Measurements from ENCODE around the gene MVP.

MVP gene

GRCh38 chr16:29804455-29805231 is 15.6 kb upstream of the MVP start:
- peak; percentile 38 to 45 (median 45) for DNase-seq

- DNase-seq, result peak; percentile 98 to 99 (median 99)
These were observed 14.8 kb upstream of the MVP start for GRCh38 chr16:29805232-29806098.

GRCh38 chr16:29806099-29806579 is 14.1 kb upstream of the MVP start, which contains the start of gene MAZ:
Gene MAZ, plus strand, starts transcription at chr16:29806529. Its CDS starts 173 bp downstream, at chr16:29806702.
- peak; percentile 61 to 93 (median 79) for DNase-seq

GRCh38 chr16:29806641-29807425 is 13.4 kb upstream of the MVP start:
- peak in 1 of 3 donors; percentile 30 for DNase-seq

GRCh38 chr16:29807426-29808218 is 12.6 kb upstream of the MVP start:
- DNase-seq, result peak; percentile 90 to 94 (median 91)

- no peak for DNase-seq
These were observed 11.9 kb upstream of the MVP start for GRCh38 chr16:29808219-29808900.

GRCh38 chr16:29809031-29809747 is 11.1 kb upstream of the MVP start:
- DNase-seq, result no peak

- DNase-seq, result no peak
These were observed 10.2 kb upstream of the MVP start for GRCh38 chr16:29809850-29810698.

GRCh38 chr16:29810699-29811169 is 9.5 kb upstream of the MVP start:
- DNase-seq, result no peak

- DNase-seq, result peak; percentile 97 to 98 (median 97)
These were observed 8.9 kb upstream of the MVP start for GRCh38 chr16:29811170-29811895.

- DNase-seq, result peak; percentile 13 to 42 (median 38)
These were observed 8.2 kb upstream of the MVP start, which contains the start of gene PRRT2 for GRCh38 chr16:29811896-29812665. Gene PRRT2, plus strand, starts transcription at chr16:29812193. Its CDS starts 862 bp downstream, at chr16:29813055.

- no peak for DNase-seq
These were observed 7.3 kb upstream of the MVP start for GRCh38 chr16:29812754-29813643.

GRCh38 chr16:29813644-29814562 is 6.4 kb upstream of the MVP start:
- DNase-seq, result no peak

GRCh38 chr16:29814592-29814991 is 5.7 kb upstream of the MVP start:
- no peak for DNase-seq

GRCh38 chr16:29815032-29815721 is 5.1 kb upstream of the MVP start:
- DNase-seq, result peak in 1 of 3 donors; percentile 48
